GM23248 (cell line): ENCODE results near the gene TBXAS1. TPM values are rescaled to one million over a fixed set of nuclear protein-coding genes. Genes with fewer than 3 reads are reported as not detected.
A peak's percentile ranks its signal among the peaks of the same experiment; 100 is the strongest.

Experiments used
- DNase-seq: peaks from one replicate; pipeline ENCODE4 v3.0.0-alpha.2; 2015
- H2AFZ ChIP-seq: fragments of 200-600 bp; sonication (generic); 2 replicates; pipeline ENCODE4 v1.6.1; 2016; ENCODE audit warnings: antibody characterized with exemption
- H3F3A ChIP-seq: fragments of 200-600 bp; sonication (generic); 2 replicates; pipeline ENCODE4 v1.6.1; 2016; ENCODE audit warnings: mild to moderate bottlenecking, antibody characterized with exemption, mixed run types; ENCODE audit not compliant: insufficient read depth
- H3K27ac ChIP-seq: fragments of 200-600 bp; sonication (generic); 2 replicates; pipeline ENCODE4 v1.5.1; 2016; ENCODE audit warnings: mild to moderate bottlenecking
- H3K27me3 ChIP-seq: fragments of 200-600 bp; sonication (generic); replicated peaks from 2 replicates; pipeline ENCODE4 v1.6.1; 2016; ENCODE audit warnings: mild to moderate bottlenecking; ENCODE audit not compliant: insufficient read depth
- H3K36me3 ChIP-seq: fragments of 200-600 bp; sonication (generic); 2 replicates; pipeline ENCODE4 v1.6.1; 2016; ENCODE audit warnings: low read depth, mild to moderate bottlenecking
- H3K4me1 ChIP-seq: fragments of 200-600 bp; sonication (generic); 2 replicates; pipeline ENCODE4 v1.6.1; 2016; ENCODE audit warnings: mild to moderate bottlenecking; ENCODE audit not compliant: insufficient read depth
- H3K4me2 ChIP-seq: fragments of 200-600 bp; sonication (generic); one replicate; pipeline ENCODE4 v1.6.1; 2016; ENCODE audit warnings: mild to moderate bottlenecking; ENCODE audit not compliant: unreplicated experiment
- H3K4me3 ChIP-seq: fragments of 200-600 bp; sonication (generic); 2 replicates; pipeline ENCODE4 v1.5.1; 2016; ENCODE audit warnings: mild to moderate bottlenecking
- H3K79me2 ChIP-seq: fragments of 200-600 bp; sonication (generic); 2 replicates; pipeline ENCODE4 v1.6.1; 2016; ENCODE audit warnings: mild to moderate bottlenecking; ENCODE audit not compliant: insufficient read depth
- H3K9ac ChIP-seq: fragments of 200-600 bp; sonication (generic); 2 replicates; pipeline ENCODE4 v1.6.1; 2016; ENCODE audit warnings: mild to moderate bottlenecking
- H3K9me2 ChIP-seq: fragments of 200-600 bp; sonication (generic); 2 replicates; pipeline ENCODE4 v1.6.1; 2016; ENCODE audit warnings: mixed run types, mild to moderate bottlenecking, moderate library complexity; ENCODE audit not compliant: insufficient read depth
- H3K9me3 ChIP-seq: fragments of 200-600 bp; sonication (generic); one replicate; pipeline ENCODE4 v1.6.1; 2017; ENCODE audit warnings: low read depth
- H4K20me1 ChIP-seq: fragments of 200-600 bp; sonication (generic); 2 replicates; pipeline ENCODE4 v1.6.0; 2016; ENCODE audit not compliant: insufficient read depth
- EZH2 ChIP-seq: fragments of 200-600 bp; sonication (generic); IDR thresholded peaks from 2 replicates; pipeline ENCODE4 v1.6.1; 2018; ENCODE audit warnings: antibody characterized with exemption, mild to moderate bottlenecking; ENCODE audit not compliant: insufficient read depth, poor library complexity, severe bottlenecking
- EZH2phosphoT487 ChIP-seq: fragments of 200-600 bp; sonication (generic); IDR thresholded peaks from 2 replicates; pipeline ENCODE4 v1.6.1; 2018; ENCODE audit warnings: antibody characterized with exemption, moderate library complexity, mild to moderate bottlenecking, low read depth; ENCODE audit not compliant: insufficient read depth
- WGBS, 2 experiments: methylation state at CpG; one replicate each; pipeline ENCODE4 v1.1.6; 2015 to 2017; ENCODE audit warnings: low lambda C conversion rate in 2 of 2, low coverage in 1 of 2; ENCODE audit errors: missing lambda C conversion rate in 2 of 2; 5-methylcytosine and 5-hydroxymethylcytosine counted together
- in situ Hi-C: fragments of 300-500 bp; cut with MboI; formaldehyde crosslinking; loops from 2 replicates; pipeline ENCODE4 v1.15.0; 2020
- polyA plus RNA-seq: library from polyadenylated mRNA; unstranded; fragments of >200 nt; fragmentation: Nextera tagmentation; extraction: Ambion mirVana; gene quantifications from 2 replicates; pipeline ENCODE4 v1.2.1, GENCODE V29; 2016
- total RNA-seq: library from RNA; depleted of rRNA; stranded (reverse); fragments of >200 nt; shearing (Covaris generic); gene quantifications from 2 replicates; pipeline ENCODE4 v1.2.3, GENCODE V29; 2014

TBXAS1 gene
- total and polyA plus RNA-seq, 2 experiments from 2014 or later = 0.49 TPM; not detected in 1

- Histone ChIP-seq H3K27me3 (no peaks in the 10 kb centered on the region; the same call in 1 of the 2 replicates), H3K9ac (no peak overlapping the region), H3K36me3 (no peaks in the 10 kb centered on the region), H3K4me3 (no peak overlapping the region), H3K79me2 (no peaks in the 10 kb centered on the region), H4K20me1 (no peaks in the 10 kb centered on the region), H3K9me2 (no peaks in the 10 kb centered on the region), H3F3A (no peaks in the 10 kb centered on the region), H3K9me3 (no peaks in the 10 kb centered on the region), H3K4me1 (no peaks in the 10 kb centered on the region), H3K4me2 (no peak overlapping the region), H2AFZ (no peak overlapping the region), H3K27ac (no peak overlapping the region)
- in situ Hi-C loops = no loop called here
- no peak for DNase-seq
- no peak for TF ChIP-seq EZH2phosphoT487
- TF ChIP-seq EZH2 = no peak
- 31 to 54% methylated on average over 3 of the region's 3 CpGs for WGBS, 2 experiments
These were observed 67.2 kb downstream of the TBXAS1 start for GRCh38 chr7:139896288-139896687.

GRCh38 chr7:139896831-139897230 is 67.8 kb downstream of the TBXAS1 start:
- Histone ChIP-seq H3K9me3 (no peaks in the 10 kb centered on the region), H3K4me3 (no peak overlapping the region), H3F3A (no peaks in the 10 kb centered on the region), H3K27me3 (no peaks in the 10 kb centered on the region; the same call in 1 of the 2 replicates), H3K36me3 (no peaks in the 10 kb centered on the region), H3K9ac (no peak overlapping the region), H3K4me1 (no peaks in the 10 kb centered on the region), H2AFZ (no peak overlapping the region), H3K9me2 (no peaks in the 10 kb centered on the region), H4K20me1 (no peaks in the 10 kb centered on the region), H3K27ac (no peak overlapping the region), H3K4me2 (no peak overlapping the region), H3K79me2 (no peaks in the 10 kb centered on the region)
- WGBS, 2 experiments = 53 to 60% methylated on average over 6 of the region's 6 CpGs
- in situ Hi-C loops = no loop called here
- DNase-seq = no peak
- TF ChIP-seq EZH2 = no peak
- TF ChIP-seq EZH2phosphoT487 = no peak

GRCh38 chr7:139897422-139898090 is 68.5 kb downstream of the TBXAS1 start:
- TF ChIP-seq EZH2 = no peak
- TF ChIP-seq EZH2phosphoT487 = no peak
- no peaks in the 10 kb centered on the region; the same call in 1 of the 2 replicates for H3K27me3 ChIP-seq
- H3K9ac ChIP-seq = no peak overlapping the region
- no peaks in the 10 kb centered on the region for H3K9me3 ChIP-seq
- H3K9me2 ChIP-seq = no peaks in the 10 kb centered on the region
- in situ Hi-C loops = no loop called here
- H4K20me1 ChIP-seq = no peaks in the 10 kb centered on the region
- H3K79me2 ChIP-seq = no peaks in the 10 kb centered on the region
- H3K4me1 ChIP-seq = no peaks in the 10 kb centered on the region
- peak; percentile 30 for DNase-seq
- H3F3A ChIP-seq = no peaks in the 10 kb centered on the region
- H2AFZ ChIP-seq = no peak overlapping the region
- no peak overlapping the region for H3K4me2 ChIP-seq
- no peak overlapping the region for H3K27ac ChIP-seq
- H3K36me3 ChIP-seq = no peaks in the 10 kb centered on the region
- H3K4me3 ChIP-seq = no peak overlapping the region
- WGBS, 2 experiments = 69 to 72% methylated on average over 5 of the region's 5 CpGs

GRCh38 chr7:139898483-139898882 is 69.4 kb downstream of the TBXAS1 start:
- Histone ChIP-seq H3F3A (no peaks in the 10 kb centered on the region), H4K20me1 (no peaks in the 10 kb centered on the region), H3K4me2 (no peak overlapping the region), H3K79me2 (no peaks in the 10 kb centered on the region), H3K4me1 (no peaks in the 10 kb centered on the region), H2AFZ (no peak overlapping the region), H3K27ac (no peak overlapping the region), H3K4me3 (no peak overlapping the region), H3K9me3 (no peaks in the 10 kb centered on the region), H3K9ac (no peak overlapping the region), H3K27me3 (no peaks in the 10 kb centered on the region; the same call in 1 of the 2 replicates), H3K36me3 (no peaks in the 10 kb centered on the region), H3K9me2 (no peaks in the 10 kb centered on the region)
- no peak for DNase-seq
- no peak for TF ChIP-seq EZH2
- TF ChIP-seq EZH2phosphoT487 = no peak
- WGBS, 2 experiments = 83 to 93% methylated on average over 12 of the region's 12 CpGs
- in situ Hi-C loops = no loop called here
